PC-9 (cell line): Measurements from ENCODE around the gene FURIN. TPM values are rescaled to one million over a fixed set of nuclear protein-coding genes. Genes with fewer than 3 reads are reported as not detected.

ENCODE experiments used
- BruUV-seq: library from RNA; stranded (reverse); fragments of 400-500 nt; replicated peaks from 2 replicates; lab custom pipeline; 2021; lab: Mats Ljungman, UMichigan
- CTCF ChIA-PET: fragments of 300-600 bp; sonication (Branson Sonifier 250); formaldehyde crosslinking; loops from one replicate; lab custom pipeline; 2022; ENCODE audit warnings: antibody characterized with exemption; lab: Charles Lee
- POLR2A ChIA-PET: fragments of 300-600 bp; sonication (Branson Sonifier 250); formaldehyde crosslinking; loops from one replicate; lab custom pipeline; 2022; ENCODE audit warnings: antibody characterized with exemption; ENCODE audit not compliant: unreplicated experiment; lab: Charles Lee
- DNase-seq, 2 experiments: peaks; one replicate each; pipeline versions ENCODE4 v3.0.0 to v3.0.0-alpha.2; 2015 to 2022; ENCODE audit warnings: mixed read lengths in 1 of 2
- H2AFZ ChIP-seq: fragments of 200-600 bp; sonication (generic); 2 replicates; pipeline ENCODE4 v1.8.1; 2017; ENCODE audit warnings: antibody characterized with exemption
- H3F3A ChIP-seq: fragments of 200-600 bp; sonication (generic); 2 replicates; pipeline ENCODE4 v1.8.1; 2017; ENCODE audit warnings: antibody characterized with exemption, mild to moderate bottlenecking, low read depth; ENCODE audit not compliant: insufficient read depth
- H3K27ac ChIP-seq: fragments of 200-600 bp; sonication (generic); 2 replicates; pipeline ENCODE4 v1.6.1; 2016; ENCODE audit warnings: mixed run types
- H3K27me3 ChIP-seq: fragments of 200-600 bp; sonication (generic); 2 replicates; pipeline ENCODE4 v1.6.1; 2016; ENCODE audit warnings: low read depth, mixed run types; ENCODE audit not compliant: insufficient read depth
- H3K36me3 ChIP-seq: fragments of 200-600 bp; sonication (generic); 2 replicates; pipeline ENCODE4 v1.6.1; 2016; ENCODE audit warnings: low read depth, mixed run types
- H3K4me1 ChIP-seq: fragments of 200-600 bp; sonication (generic); replicated peaks from 2 replicates; pipeline ENCODE4 v1.6.1; 2016; ENCODE audit warnings: mixed run types; ENCODE audit not compliant: insufficient read depth
- H3K4me2 ChIP-seq: fragments of 200-600 bp; sonication (generic); 2 replicates; pipeline ENCODE4 v1.6.1; 2017; ENCODE audit warnings: mixed run types
- H3K4me3 ChIP-seq: fragments of 200-600 bp; sonication (generic); 2 replicates; pipeline ENCODE4 v1.6.1; 2016; ENCODE audit warnings: mixed run types
- H3K79me2 ChIP-seq: fragments of 200-600 bp; sonication (generic); 2 replicates; pipeline ENCODE4 v1.6.1; 2017; ENCODE audit warnings: low read depth, mixed run types
- H3K9me2 ChIP-seq: fragments of 200-600 bp; sonication (generic); 2 replicates; pipeline ENCODE4 v1.8.1; 2017; ENCODE audit warnings: mild to moderate bottlenecking; ENCODE audit not compliant: insufficient read depth
- H3K9me3 ChIP-seq: fragments of 200-600 bp; sonication (generic); 2 replicates; pipeline ENCODE4 v1.8.1; 2016; ENCODE audit warnings: low read depth; ENCODE audit not compliant: insufficient read depth
- H4K20me1 ChIP-seq: fragments of 200-600 bp; sonication (generic); 2 replicates; pipeline ENCODE4 v1.8.1; 2017; ENCODE audit not compliant: insufficient read depth
- EZH2 ChIP-seq: fragments of 200-600 bp; sonication (generic); IDR thresholded peaks from 2 replicates; pipeline ENCODE4 v1.8.0; 2017; ENCODE audit warnings: antibody characterized with exemption, low read depth
- intact Hi-C: fragments of 100-400 bp; cut with micrococcal nuclease; formaldehyde crosslinking; loops from one replicate; pipeline ENCODE4 v1.10.0; 2022; ENCODE audit not compliant: unreplicated experiment
- total RNA-seq: library from RNA; stranded (reverse); gene quantifications from 2 replicates; pipeline ENCODE4 v1.2.3, GENCODE V29; 2021
- TF ChIP-seq, protein P1 (sequence below): fragments of 200-600 bp; sonication (generic); conservative IDR thresholded peaks from 2 replicates; pipeline ENCODE4 v1.6.1; 2017; ENCODE audit warnings: mixed run types, antibody characterized with exemption, mild to moderate bottlenecking, moderate library complexity

The FURIN gene
- total RNA-seq, 1 experiment from 2014 or later, result 50.4 TPM

DNA sequence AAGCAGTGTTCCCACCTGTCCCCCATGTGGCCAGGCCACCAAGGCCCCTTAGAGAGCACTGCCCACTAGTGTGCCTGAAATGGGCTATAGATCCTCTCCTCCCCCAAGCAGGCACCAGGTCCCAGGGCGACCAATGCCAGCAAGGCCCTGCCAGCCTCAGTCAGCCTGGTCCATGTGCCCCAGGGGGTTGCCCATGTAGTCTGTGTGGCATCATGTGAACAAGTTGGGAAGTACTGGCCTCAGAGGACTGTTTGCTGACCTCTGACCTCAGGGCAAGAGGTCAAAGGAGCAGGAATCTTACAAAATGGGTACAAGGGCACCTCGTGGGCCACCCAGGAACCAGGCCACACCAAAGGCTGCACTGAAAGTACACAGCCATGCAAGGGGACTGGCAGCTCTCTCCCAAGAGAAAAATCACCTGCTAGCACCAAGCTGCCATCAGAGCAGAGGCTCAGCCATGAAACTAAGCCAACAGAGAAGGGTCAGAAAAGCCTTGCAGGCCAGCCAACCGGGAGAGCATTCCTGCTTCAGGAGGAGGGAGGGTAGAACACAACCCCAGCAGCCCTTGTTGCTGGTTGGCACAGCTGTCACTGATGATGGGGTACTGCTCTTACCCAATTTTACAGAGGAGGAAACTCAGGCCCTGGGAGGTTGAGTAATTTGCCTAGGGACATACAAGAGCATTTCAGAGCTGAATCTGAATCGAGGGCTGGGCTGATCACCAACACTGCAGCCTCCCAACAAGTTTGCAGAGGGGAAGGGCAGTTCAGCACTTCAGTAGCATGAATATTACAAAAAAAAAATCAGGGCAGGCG lies 5.2 kb upstream of the FURIN start:
- intact Hi-C loops, result no loop called here
- H3K4me3 ChIP-seq, result no peak overlapping the region
- no peaks in the 10 kb centered on the region for H4K20me1 ChIP-seq
- H3K27ac ChIP-seq, result peak overlapping the region; percentile 43
- no peaks in the 10 kb centered on the region for H3K36me3 ChIP-seq
- ChIA-PET POLR2A (interaction anchor here (0.6 kb wide), 1 partner anchor 249 kb away, joined by 3 read pairs; no protein-coding TSS in a partner anchor), CTCF (interaction anchor here (0.7 kb wide), 1 partner anchor 74 kb away, joined by 3 read pairs; no protein-coding TSS in a partner anchor)
- peak in 1 of 2 experiments; percentile 90 for DNase-seq
- BruUV-seq, result no TSS peak
- peaks cover 56% of the 10 kb centered on the region for H3F3A ChIP-seq
- no peak overlapping the region for H2AFZ ChIP-seq
- H3K9me2 ChIP-seq, result no peaks in the 10 kb centered on the region
- H3K4me1 ChIP-seq, result peaks cover 75% of the 10 kb centered on the region
- peak overlapping the region; percentile 49 for H3K4me2 ChIP-seq
- H3K79me2 ChIP-seq, result no peaks in the 10 kb centered on the region
- TF ChIP-seq, protein P1, sequence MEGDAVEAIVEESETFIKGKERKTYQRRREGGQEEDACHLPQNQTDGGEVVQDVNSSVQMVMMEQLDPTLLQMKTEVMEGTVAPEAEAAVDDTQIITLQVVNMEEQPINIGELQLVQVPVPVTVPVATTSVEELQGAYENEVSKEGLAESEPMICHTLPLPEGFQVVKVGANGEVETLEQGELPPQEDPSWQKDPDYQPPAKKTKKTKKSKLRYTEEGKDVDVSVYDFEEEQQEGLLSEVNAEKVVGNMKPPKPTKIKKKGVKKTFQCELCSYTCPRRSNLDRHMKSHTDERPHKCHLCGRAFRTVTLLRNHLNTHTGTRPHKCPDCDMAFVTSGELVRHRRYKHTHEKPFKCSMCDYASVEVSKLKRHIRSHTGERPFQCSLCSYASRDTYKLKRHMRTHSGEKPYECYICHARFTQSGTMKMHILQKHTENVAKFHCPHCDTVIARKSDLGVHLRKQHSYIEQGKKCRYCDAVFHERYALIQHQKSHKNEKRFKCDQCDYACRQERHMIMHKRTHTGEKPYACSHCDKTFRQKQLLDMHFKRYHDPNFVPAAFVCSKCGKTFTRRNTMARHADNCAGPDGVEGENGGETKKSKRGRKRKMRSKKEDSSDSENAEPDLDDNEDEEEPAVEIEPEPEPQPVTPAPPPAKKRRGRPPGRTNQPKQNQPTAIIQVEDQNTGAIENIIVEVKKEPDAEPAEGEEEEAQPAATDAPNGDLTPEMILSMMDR, result no peak
- no peak for TF ChIP-seq EZH2
- H3K27me3 ChIP-seq, result no peaks in the 10 kb centered on the region
- H3K9me3 ChIP-seq, result no peaks in the 10 kb centered on the region

DNA sequence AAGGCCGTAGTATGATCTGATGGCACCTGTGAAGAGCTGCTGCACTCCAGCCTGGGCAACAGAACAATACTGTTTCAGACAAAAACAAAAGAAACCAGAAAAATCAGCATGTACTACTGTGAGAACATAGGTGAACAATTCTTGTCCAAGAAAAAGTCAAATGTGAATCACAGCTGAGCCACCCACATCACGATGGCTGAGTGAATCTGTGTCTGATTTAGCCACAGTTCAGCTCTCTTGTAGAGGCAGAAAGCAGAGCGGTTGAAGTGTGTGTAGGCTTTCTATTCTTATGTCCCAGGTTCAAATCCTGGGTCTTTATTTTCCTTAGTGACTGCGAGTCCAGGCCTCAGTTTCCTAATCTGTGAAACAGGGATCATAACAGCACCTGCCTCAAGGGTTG lies 4.4 kb upstream of the FURIN start:
- H3K9me2 ChIP-seq, result no peaks in the 10 kb centered on the region
- TF ChIP-seq EZH2, result no peak
- peaks cover 64% of the 10 kb centered on the region for H3F3A ChIP-seq
- H4K20me1 ChIP-seq, result no peaks in the 10 kb centered on the region
- H3K9me3 ChIP-seq, result no peaks in the 10 kb centered on the region
- ChIA-PET CTCF (interaction anchor here (0.7 kb wide), 1 partner anchor 73 kb away, joined by 3 read pairs; no protein-coding TSS in a partner anchor), POLR2A (no interaction called here)
- no peak overlapping the region for H2AFZ ChIP-seq
- no peak for DNase-seq
- no peaks in the 10 kb centered on the region for H3K27me3 ChIP-seq
- peak overlapping the region; percentile 49 for H3K4me2 ChIP-seq
- H3K4me3 ChIP-seq, result no peak overlapping the region
- no TSS peak for BruUV-seq
- peaks cover 83% of the 10 kb centered on the region for H3K4me1 ChIP-seq
- H3K36me3 ChIP-seq, result no peaks in the 10 kb centered on the region
- H3K79me2 ChIP-seq, result no peaks in the 10 kb centered on the region
- H3K27ac ChIP-seq, result peak overlapping the region; percentile 43
- intact Hi-C loops, result no loop called here

DNA sequence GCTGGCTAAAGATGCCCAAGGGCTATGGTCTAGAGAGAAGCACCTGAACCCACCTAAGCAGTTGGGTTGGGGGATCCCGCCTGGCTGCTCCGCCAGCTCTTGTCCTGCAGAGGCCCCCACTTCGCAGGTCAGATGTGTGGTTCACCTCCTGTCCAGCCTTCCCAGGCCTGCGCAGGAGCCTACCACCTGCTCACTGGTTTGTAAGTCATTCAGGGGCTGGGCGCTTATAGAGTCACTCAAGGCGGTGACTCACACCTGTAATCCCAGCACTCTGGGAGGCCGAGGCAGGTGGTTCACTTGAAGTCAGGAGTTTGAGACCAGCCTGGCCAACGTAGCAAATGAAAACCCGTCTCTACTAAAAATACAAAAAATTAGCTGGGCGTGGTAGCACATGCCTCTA lies 3.9 kb upstream of the FURIN start:
- H3F3A ChIP-seq, result peaks cover 69% of the 10 kb centered on the region
- DNase-seq, result peak in 1 of 2 experiments; percentile 48
- H3K9me3 ChIP-seq, result no peaks in the 10 kb centered on the region
- BruUV-seq, result no TSS peak
- ChIA-PET CTCF (no interaction called here), POLR2A (no interaction called here)
- H3K4me2 ChIP-seq, result 0 out of 2 replicates have a peak overlapping the region, but pooled peaks have one; percentile 49
- no peaks in the 10 kb centered on the region for H3K27me3 ChIP-seq
- intact Hi-C loops, result no loop called here
- no peak overlapping the region for H3K4me3 ChIP-seq
- H3K27ac ChIP-seq, result no peak overlapping the region
- no peaks in the 10 kb centered on the region for H3K36me3 ChIP-seq
- H2AFZ ChIP-seq, result no peak overlapping the region
- H3K79me2 ChIP-seq, result no peaks in the 10 kb centered on the region
- no peaks in the 10 kb centered on the region for H3K9me2 ChIP-seq
- H3K4me1 ChIP-seq, result peaks cover 83% of the 10 kb centered on the region
- no peaks in the 10 kb centered on the region for H4K20me1 ChIP-seq
- no peak for TF ChIP-seq EZH2
- TF ChIP-seq, protein P1, result no peak
